Esophagus (tissue), 2 donors: ENCODE measurements around the gene RNF17. TPM values are rescaled to one million over a fixed set of nuclear protein-coding genes. Genes with fewer than 3 reads are reported as not detected.
"Not testable (repeated sequence)": the region's sequence is repeated elsewhere in the genome, so short reads cannot be mapped to it uniquely, and the experiment has no call there.

Experiments used
- H3K27ac ChIP-seq, 2 donors: one replicate each; pipeline ENCODE4 v1.5.1; 2013; ENCODE audit warnings: low read depth in 2 of 2, mild to moderate bottlenecking in 2 of 2, inconsistent platforms in 1 of 2, low read length in 1 of 2, moderate library complexity in 1 of 2
- H3K27me3 ChIP-seq, 2 donors: one replicate each; pipeline ENCODE4 v1.6.1; 2013; ENCODE audit warnings: low read length in 2 of 2, control low read depth in 1 of 2, mild to moderate bottlenecking in 1 of 2; ENCODE audit not compliant: insufficient read depth in 2 of 2, control insufficient read depth in 1 of 2
- H3K36me3 ChIP-seq, 2 donors: one replicate each; pipeline ENCODE4 v1.6.1; 2013; ENCODE audit warnings: low read length in 1 of 2; ENCODE audit not compliant: control insufficient read depth in 2 of 2, insufficient read depth in 2 of 2
- H3K4me1 ChIP-seq, 2 donors: one replicate each; pipeline ENCODE4 v1.6.1; 2013; ENCODE audit warnings: low read length in 1 of 2; ENCODE audit not compliant: control insufficient read depth in 2 of 2, insufficient read depth in 2 of 2
- H3K4me3 ChIP-seq, 2 donors: one replicate each; pipeline ENCODE4 v1.5.1; 2013; ENCODE audit warnings: low read length in 2 of 2, mild to moderate bottlenecking in 2 of 2, low read depth in 1 of 2, moderate library complexity in 1 of 2
- H3K9me3 ChIP-seq, 2 donors: one replicate each; pipeline ENCODE4 v1.6.1; 2013; ENCODE audit warnings: mild to moderate bottlenecking in 2 of 2, low read depth in 1 of 2, low read length in 1 of 2, moderate library complexity in 1 of 2; ENCODE audit not compliant: control insufficient read depth in 2 of 2, insufficient read depth in 1 of 2
- WGBS, 2 donors: extraction: QIAGEN DNeasy Blood & Tissue Kit; methylation state at CpG; one replicate each; pipeline ENCODE4 v1.1.7; 2013; 5-methylcytosine and 5-hydroxymethylcytosine counted together
- polyA plus RNA-seq, 2 donors: library from polyadenylated mRNA; stranded (reverse); fragments of 200-250 nt; gene quantifications; one replicate each; pipeline ENCODE4 v1.2.3, GENCODE V29; 2013
- donor health status: healthy with polysubstance abuse.
- donor health status: Bipolar disorder and iron deficiency.

Gene RNF17
- polyA plus RNA-seq, 2 donors = not detected

DNA sequence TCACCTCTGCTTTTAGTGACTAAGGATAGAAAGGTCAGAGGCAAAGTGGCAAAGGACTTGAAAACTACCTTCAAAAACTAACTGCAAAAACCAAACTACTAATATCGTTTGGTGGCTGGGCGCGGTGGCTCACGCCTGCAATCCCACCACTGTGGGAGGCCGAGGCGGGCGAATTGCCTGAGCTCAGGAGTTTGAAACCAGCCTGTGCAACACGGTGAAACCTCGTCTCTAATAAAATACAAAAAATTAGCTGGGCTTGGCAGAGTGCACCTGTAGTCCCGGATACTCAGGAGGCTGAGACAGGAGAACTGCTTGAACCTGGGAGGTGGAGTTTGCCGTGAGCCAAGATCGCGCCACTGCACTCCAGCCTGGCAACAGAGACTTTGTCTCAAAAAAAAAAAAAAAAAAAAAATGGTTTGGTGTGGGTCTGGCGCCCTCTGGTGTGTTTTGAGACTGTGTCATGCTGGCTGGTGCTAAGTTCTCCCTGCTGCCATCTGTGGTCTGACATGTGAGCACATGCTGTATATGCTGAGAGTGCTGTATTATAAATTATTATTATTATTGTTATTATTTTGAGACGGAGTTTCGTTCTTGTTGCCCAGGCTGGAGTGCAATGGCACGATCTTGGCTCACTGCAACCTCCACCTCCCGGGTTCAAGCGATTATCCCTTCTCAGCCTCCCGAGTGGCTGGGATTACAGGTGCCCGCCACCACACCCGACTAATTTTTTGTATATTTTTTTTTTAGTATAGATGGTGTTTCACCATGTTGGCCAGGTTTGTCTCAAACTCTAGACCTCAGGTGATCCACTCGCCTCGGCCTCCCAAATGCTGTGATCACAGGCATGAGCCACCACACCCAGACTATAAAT is 36.0 kb upstream of the RNF17 start:
- Histone ChIP-seq H3K4me3 (no peak overlapping the region), H3K4me1 (no peaks in the 10 kb centered on the region), H3K36me3 (no peaks in the 10 kb centered on the region), H3K27me3 (peaks cover 0 to 3% of the 10 kb centered on the region in 2 donors), H3K27ac (no peak overlapping the region), H3K9me3 (peaks cover 0 to 2% of the 10 kb centered on the region in 2 donors)
- 59 to 61% methylated on average over 24 of the region's 24 CpGs for WGBS, 2 donors

DNA sequence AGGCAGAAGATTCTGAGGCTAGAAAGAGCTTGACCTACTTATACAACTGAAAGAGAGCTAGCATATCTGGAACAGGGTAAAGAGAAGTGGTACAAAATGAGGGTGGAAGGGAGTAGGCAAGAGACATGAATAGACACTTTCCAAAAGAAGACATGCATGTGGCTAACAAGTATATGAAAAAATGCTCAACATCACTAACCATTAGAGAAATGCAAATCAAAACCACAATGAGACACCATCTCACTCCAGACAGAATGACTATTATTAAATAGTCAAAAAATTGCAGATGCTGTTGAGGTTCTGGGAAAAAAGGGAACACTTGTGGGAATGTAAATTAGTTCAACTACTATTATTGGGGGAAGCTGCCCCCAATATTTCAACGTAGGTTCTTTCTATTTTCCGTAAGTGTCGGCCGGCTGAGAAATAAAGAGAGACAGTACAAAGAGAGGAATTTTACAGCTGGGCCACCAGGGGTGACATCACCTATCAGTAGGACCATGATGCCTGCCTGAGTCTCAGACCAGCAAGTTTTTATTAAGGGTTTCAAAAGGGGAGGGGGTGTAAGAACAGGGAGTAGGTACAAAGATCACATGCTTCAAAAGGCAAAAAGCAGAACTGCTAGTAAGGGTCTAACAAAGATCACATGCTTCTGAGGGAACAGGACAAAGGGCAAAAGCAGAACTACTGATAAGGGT is 32.9 kb upstream of the RNF17 start:
- H3K9me3 ChIP-seq = not testable (repeated sequence)

GRCh38 chr13:24734950-24735349 is 29.0 kb upstream of the RNF17 start:
- Histone ChIP-seq H3K36me3 (no peaks in the 10 kb centered on the region), H3K9me3 (no peaks in the 10 kb centered on the region), H3K4me1 (peaks cover 0 to 2% of the 10 kb centered on the region in 2 donors), H3K27ac (no peak overlapping the region), H3K27me3 (no peaks in the 10 kb centered on the region), H3K4me3 (no peak overlapping the region)
- WGBS, 2 donors = 68 to 80% methylated on average over 4 of the region's 4 CpGs

More for the DNA sequence above, 32.9 kb upstream of the RNF17 start:
- not testable (repeated sequence) for H3K4me3 ChIP-seq, H3K36me3 ChIP-seq, H3K27ac ChIP-seq, H3K4me1 ChIP-seq, H3K27me3 ChIP-seq
- 91 to 94% methylated on average over 4 of the region's 4 CpGs for WGBS, 2 donors

DNA sequence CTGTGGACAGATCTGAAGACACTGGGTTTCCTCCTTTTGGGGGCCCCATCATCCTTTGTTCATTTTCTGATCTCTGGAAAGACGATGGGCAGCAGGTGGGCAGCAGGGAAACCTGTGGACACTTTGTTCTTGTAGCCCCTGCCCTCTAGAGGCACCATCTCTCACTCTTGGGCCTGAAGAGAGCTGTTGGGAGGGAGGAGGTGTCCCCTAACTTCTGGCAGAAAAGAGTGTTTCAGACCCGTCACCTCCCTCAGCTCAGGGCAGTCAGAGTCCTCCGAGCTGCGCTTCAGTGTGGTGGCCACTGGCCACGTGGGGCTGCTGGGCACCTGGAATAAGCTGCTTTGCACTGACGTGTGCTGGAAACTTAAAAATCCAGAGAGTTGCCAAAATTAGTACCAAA is 26.9 kb upstream of the RNF17 start:
- Histone ChIP-seq H3K4me1 (peaks cover 2 to 4% of the 10 kb centered on the region in 2 donors), H3K4me3 (no peak overlapping the region), H3K9me3 (no peaks in the 10 kb centered on the region), H3K27me3 (no peaks in the 10 kb centered on the region), H3K27ac (no peak overlapping the region), H3K36me3 (no peaks in the 10 kb centered on the region)
- WGBS, 2 donors = 84 to 85% methylated on average over 6 of the region's 6 CpGs

- 95 to 99% methylated on average over 5 of the region's 5 CpGs for WGBS, 2 donors
- Histone ChIP-seq H3K9me3 (no peaks in the 10 kb centered on the region), H3K4me3 (no peak overlapping the region), H3K4me1 (peaks cover 2 to 11% of the 10 kb centered on the region in 2 donors), H3K27ac (no peak overlapping the region), H3K36me3 (no peaks in the 10 kb centered on the region), H3K27me3 (no peaks in the 10 kb centered on the region)
Measured at GRCh38 chr13:24738366-24738847, 25.6 kb upstream of the RNF17 start.

DNA sequence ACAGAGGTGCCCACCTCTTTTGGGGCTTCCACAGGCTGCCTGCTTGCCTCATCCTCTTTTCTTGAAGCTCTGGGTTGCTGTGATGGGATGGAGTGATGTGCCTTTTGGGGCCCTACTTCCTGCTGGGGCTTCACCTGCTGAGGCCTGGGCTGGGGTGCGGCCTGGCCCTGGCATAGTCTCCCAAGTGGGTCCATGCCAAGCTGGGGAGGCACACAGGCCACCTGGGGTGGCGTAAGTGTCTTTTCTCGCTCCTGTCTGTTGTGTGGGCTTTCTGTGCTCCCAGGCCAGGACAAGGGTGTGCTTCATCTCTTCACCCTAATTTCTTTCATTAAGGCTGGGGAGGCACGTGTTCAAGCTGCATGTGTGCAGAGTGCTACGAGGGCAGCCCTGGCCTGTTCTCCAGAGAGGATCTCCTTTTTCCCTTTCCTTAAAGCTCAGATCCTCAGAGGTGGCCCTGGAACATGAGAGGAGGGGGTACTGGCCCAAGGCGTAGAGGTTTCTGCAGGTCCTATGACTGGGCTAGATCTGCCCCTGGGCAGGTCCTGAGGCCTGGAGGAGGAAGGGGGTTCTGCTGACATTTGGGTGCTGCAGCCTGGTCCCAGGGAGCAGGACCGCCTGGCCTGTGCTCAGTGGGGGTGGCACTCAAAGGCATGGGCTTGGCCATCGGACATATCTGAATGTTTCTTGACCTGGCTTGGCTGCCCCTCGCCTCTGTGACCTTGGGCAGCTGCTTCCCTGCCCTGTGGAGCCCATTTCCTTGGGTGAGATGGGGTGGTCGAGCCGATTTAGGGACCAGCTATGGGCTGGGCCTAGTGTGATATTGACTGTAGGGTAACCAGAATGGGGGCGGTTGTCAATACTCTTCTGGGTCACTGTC is 23.7 kb upstream of the RNF17 start:
- Histone ChIP-seq H3K27me3 (peaks cover 0 to 3% of the 10 kb centered on the region in 2 donors), H3K9me3 (no peaks in the 10 kb centered on the region), H3K36me3 (no peaks in the 10 kb centered on the region), H3K27ac (no peak overlapping the region), H3K4me3 (no peak overlapping the region), H3K4me1 (peaks cover 2 to 11% of the 10 kb centered on the region in 2 donors)
- 85 to 90% methylated on average over 12 of the region's 12 CpGs for WGBS, 2 donors

DNA sequence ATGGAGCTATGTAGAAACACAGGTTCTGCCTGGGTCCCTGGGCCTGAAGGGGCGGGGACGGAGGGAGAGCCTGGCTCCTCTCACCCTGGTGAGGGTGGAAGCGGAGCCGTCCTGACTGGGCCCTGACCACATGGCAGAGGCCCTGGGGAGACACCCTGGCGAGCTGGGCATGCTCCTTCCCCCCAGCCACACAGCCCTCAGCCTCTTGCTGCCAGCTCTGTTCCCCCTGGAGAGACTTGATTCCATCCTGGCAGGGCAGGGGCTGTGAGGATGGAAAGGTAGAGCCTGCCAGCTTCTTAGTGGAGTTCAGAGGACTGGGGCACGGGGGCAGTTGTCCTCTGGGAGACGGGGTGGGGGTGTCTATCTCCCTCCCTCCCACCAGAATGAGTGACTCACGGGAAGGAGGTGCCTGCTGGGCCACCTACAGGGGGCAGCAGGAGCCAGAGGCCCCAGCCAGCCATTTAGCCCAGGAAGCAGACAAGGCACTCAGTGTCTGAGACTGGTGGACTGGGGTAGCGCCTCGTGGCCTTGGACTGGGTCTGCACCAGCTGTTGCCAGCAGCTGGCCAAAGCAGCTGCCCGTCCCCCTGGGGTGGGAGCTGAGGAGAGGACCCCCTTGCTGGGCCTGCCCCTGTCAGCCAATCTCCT is 22.8 kb upstream of the RNF17 start:
- 72 to 82% methylated on average over 11 of the region's 11 CpGs for WGBS, 2 donors

DNA sequence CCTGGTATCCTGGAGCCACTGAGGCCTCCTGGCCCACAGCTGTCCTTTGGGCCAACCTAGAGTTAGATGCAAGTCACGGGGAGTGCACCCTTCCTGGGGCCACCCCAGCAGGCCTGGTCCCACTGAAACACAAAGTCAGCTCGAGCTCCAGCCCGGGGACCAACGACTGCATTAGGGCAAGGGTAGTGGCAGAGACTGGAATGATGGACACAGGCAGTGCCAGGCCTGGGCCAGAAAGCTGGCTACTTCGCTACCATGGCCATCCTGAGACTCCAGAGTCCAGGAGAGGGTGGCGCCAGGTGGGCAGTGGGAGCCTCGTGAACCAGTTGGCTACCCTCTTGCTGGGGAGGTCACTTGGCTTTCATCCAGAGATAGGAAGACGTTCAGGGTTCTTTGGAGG is 22.2 kb upstream of the RNF17 start:
- peaks cover 2 to 11% of the 10 kb centered on the region in 2 donors for H3K4me1 ChIP-seq
- H3K9me3 ChIP-seq = no peaks in the 10 kb centered on the region
- no peak overlapping the region for H3K4me3 ChIP-seq
- H3K27ac ChIP-seq = no peak overlapping the region
- peaks cover 0 to 3% of the 10 kb centered on the region in 2 donors for H3K27me3 ChIP-seq
- 63 to 69% methylated on average over 8 of the region's 8 CpGs for WGBS, 2 donors
- H3K36me3 ChIP-seq = no peaks in the 10 kb centered on the region

More for the DNA sequence above, 22.8 kb upstream of the RNF17 start:
- no peak overlapping the region for H3K4me3 ChIP-seq
- H3K27me3 ChIP-seq = peaks cover 0 to 3% of the 10 kb centered on the region in 2 donors
- H3K36me3 ChIP-seq = no peaks in the 10 kb centered on the region
- peaks cover 2 to 11% of the 10 kb centered on the region in 2 donors for H3K4me1 ChIP-seq
- H3K27ac ChIP-seq = no peak overlapping the region
- no peaks in the 10 kb centered on the region for H3K9me3 ChIP-seq

GRCh38 chr13:24742294-24742693 is 21.7 kb upstream of the RNF17 start:
- no peaks in the 10 kb centered on the region for H3K9me3 ChIP-seq
- no peak overlapping the region for H3K27ac ChIP-seq
- H3K27me3 ChIP-seq = peaks cover 0 to 3% of the 10 kb centered on the region in 2 donors
- H3K4me1 ChIP-seq = peaks cover 0 to 14% of the 10 kb centered on the region in 2 donors
- no peaks in the 10 kb centered on the region for H3K36me3 ChIP-seq
- H3K4me3 ChIP-seq = no peak overlapping the region
- 15 to 26% methylated on average over 6 of the region's 6 CpGs for WGBS, 2 donors
